Suprapubic skin (tissue), 4 donors: ENCODE measurements around the gene STH.

Source experiments
- EP300 ChIP-seq: sonication (generic); formaldehyde crosslinking; IDR thresholded peaks from one replicate; pipeline ENCODE4 v1.6.1; 2017; ENCODE audit warnings: antibody characterized with exemption
- POLR2A ChIP-seq, 2 donors: fragments of 450-650 bp; IDR thresholded peaks; one replicate each; pipeline ENCODE4 v1.6.1; 2017; ENCODE audit warnings: antibody characterized with exemption in 2 of 2, mild to moderate bottlenecking in 2 of 2, moderate library complexity in 2 of 2
- POLR2AphosphoS5 ChIP-seq, 3 donors: sonication (generic); formaldehyde crosslinking; IDR thresholded peaks; one replicate each; pipeline ENCODE4 v1.6.1; 2017; ENCODE audit warnings: antibody characterized with exemption in 3 of 3
- TF ChIP-seq, protein P1 (sequence below), 2 donors: fragments of 200-600 bp in 1 of 2; fragments of 450-650 bp in 1 of 2; sonication (generic) in 1 of 2; IDR thresholded peaks; one replicate each; pipeline ENCODE4 v1.5.1; 2016 to 2019; ENCODE audit warnings: antibody characterized with exemption in 2 of 2, mild to moderate bottlenecking in 1 of 2, moderate library complexity in 1 of 2

DNA sequence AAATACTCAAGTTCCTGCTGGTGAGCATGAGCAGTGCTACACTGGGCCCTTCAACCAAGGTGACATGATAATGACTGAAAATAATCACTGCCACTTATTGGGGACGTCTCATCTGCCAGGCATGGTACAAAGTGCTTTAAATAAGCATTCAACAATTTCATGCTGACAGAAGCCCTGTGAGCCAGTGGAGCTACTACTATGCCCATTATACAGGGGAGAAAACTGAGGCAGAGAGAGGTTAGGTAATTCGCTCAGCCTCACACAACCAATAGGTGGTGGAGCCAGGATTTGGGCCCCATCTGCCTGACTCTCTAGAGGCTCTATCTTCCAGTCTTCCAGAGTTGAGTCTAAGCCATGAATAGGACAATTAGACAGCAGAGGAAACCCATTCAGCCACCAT is 30.3 kb upstream of the STH start:
- TF ChIP-seq, protein P1, sequence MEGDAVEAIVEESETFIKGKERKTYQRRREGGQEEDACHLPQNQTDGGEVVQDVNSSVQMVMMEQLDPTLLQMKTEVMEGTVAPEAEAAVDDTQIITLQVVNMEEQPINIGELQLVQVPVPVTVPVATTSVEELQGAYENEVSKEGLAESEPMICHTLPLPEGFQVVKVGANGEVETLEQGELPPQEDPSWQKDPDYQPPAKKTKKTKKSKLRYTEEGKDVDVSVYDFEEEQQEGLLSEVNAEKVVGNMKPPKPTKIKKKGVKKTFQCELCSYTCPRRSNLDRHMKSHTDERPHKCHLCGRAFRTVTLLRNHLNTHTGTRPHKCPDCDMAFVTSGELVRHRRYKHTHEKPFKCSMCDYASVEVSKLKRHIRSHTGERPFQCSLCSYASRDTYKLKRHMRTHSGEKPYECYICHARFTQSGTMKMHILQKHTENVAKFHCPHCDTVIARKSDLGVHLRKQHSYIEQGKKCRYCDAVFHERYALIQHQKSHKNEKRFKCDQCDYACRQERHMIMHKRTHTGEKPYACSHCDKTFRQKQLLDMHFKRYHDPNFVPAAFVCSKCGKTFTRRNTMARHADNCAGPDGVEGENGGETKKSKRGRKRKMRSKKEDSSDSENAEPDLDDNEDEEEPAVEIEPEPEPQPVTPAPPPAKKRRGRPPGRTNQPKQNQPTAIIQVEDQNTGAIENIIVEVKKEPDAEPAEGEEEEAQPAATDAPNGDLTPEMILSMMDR (IDR thresholded peaks at IDR 0.05), result no peak
- TF ChIP-seq POLR2A (IDR thresholded peaks at IDR 0.05) (no peak), EP300 (no peak), POLR2AphosphoS5 (IDR thresholded peaks at IDR 0.05) (no peak)
